Effector CD4-positive, alpha-beta T cell (primary cell): ENCODE results near the gene RAB28.
"Not testable (repeated sequence)": the region's sequence is repeated elsewhere in the genome, so short reads cannot be mapped to it uniquely, and the experiment has no call there.

Experiments used
- DNase-seq: peaks from one replicate; pipeline ENCODE4 v3.0.0-alpha.2; 2020

Gene RAB28

GRCh38 chr4:13445841-13446790, 38.0 kb downstream of the RAB28 start:
- no peak for DNase-seq

GRCh38 chr4:13441506-13441905, 42.6 kb downstream of the RAB28 start:
- DNase-seq, result no peak

- no peak for DNase-seq
Measured at GRCh38 chr4:13436962-13437361, 47.2 kb downstream of the RAB28 start.

- no peak for DNase-seq
Measured at GRCh38 chr4:13432453-13432852, 51.7 kb downstream of the RAB28 start.

GRCh38 chr4:13430834-13431568, 53.1 kb downstream of the RAB28 start:
- no peak for DNase-seq

GRCh38 chr4:13427599-13428325, 56.4 kb downstream of the RAB28 start:
- DNase-seq, result no peak

GRCh38 chr4:13415068-13415785, 68.9 kb downstream of the RAB28 start:
- no peak for DNase-seq

GRCh38 chr4:13413729-13414437, 70.3 kb downstream of the RAB28 start:
- DNase-seq, result no peak

GRCh38 chr4:13411942-13412341, 72.2 kb downstream of the RAB28 start:
- DNase-seq, result no peak

- DNase-seq, result no peak
Measured at GRCh38 chr4:13409324-13409723, 74.8 kb downstream of the RAB28 start.

- not testable (repeated sequence) for DNase-seq
Measured at GRCh38 chr4:13406156-13406555, 78.0 kb downstream of the RAB28 start.

GRCh38 chr4:13403833-13404232, 80.3 kb downstream of the RAB28 start:
- no peak for DNase-seq

GRCh38 chr4:13403326-13403725, 80.8 kb downstream of the RAB28 start:
- DNase-seq, result no peak

- DNase-seq, result no peak
Measured at GRCh38 chr4:13399257-13399656, 84.9 kb downstream of the RAB28 start.

GRCh38 chr4:13396161-13396560, 88.0 kb downstream of the RAB28 start:
- DNase-seq, result no peak

GRCh38 chr4:13389901-13390300, 94.2 kb downstream of the RAB28 start:
- DNase-seq, result not testable (repeated sequence)

- DNase-seq, result no peak
Measured at GRCh38 chr4:13386405-13387107, 97.6 kb downstream of the RAB28 start.

- DNase-seq, result no peak
Measured at GRCh38 chr4:13384055-13384454, 100.1 kb downstream of the RAB28 start.

GRCh38 chr4:13378973-13379759, 105.0 kb downstream of the RAB28 start:
- no peak for DNase-seq

GRCh38 chr4:13371048-13371447, 113.1 kb downstream of the RAB28 start:
- no peak for DNase-seq
